ENCODE measurements around the gene GRM7.

GRCh38 chr3:7288133-7288532 is 427.2 kb downstream of the GRM7 start:
- no peak for TF ChIP-seq CTCF (IDR thresholded peaks at IDR 0.05 in 8 of 11, conservative IDR thresholded peaks at IDR 0.05 in 3 of 11)
- TF ChIP-seq POLR2AphosphoS5 (IDR thresholded peaks at IDR 0.05), result no peak
